Memory B cell (primary cell): Measurements from ENCODE around the gene PIP5K1C.
A peak's percentile ranks its signal among the peaks of the same experiment; 100 is the strongest.

Experiments
- ATAC-seq: fragments of 150-1000 bp; cut with Tn5 transposase; 2 replicates; pipeline ENCODE4 v1.10.0; 2021; ENCODE audit warnings: low read depth, mild to moderate bottlenecking, moderate library complexity
- DNase-seq, 2 donors: peaks; one replicate each; pipeline ENCODE4 v3.0.0; 2022; ENCODE audit warnings: low spot score in 2 of 2
- H3K27ac Mint-ChIP-seq: one replicate; pipeline ENCODE4 v1.8.0; 2022; ENCODE audit warnings: mild to moderate bottlenecking, moderate library complexity, mixed read lengths
- H3K27me3 Mint-ChIP-seq: one replicate; pipeline ENCODE4 v1.8.0; 2022; ENCODE audit warnings: mixed read lengths
- H3K36me3 Mint-ChIP-seq: one replicate; pipeline ENCODE4 v1.8.0; 2022; ENCODE audit warnings: mild to moderate bottlenecking, mixed read lengths
- H3K4me1 Mint-ChIP-seq: one replicate; pipeline ENCODE4 v1.8.0; 2022; ENCODE audit warnings: mixed read lengths
- H3K4me3 Mint-ChIP-seq: one replicate; pipeline ENCODE4 v1.8.0; 2022; ENCODE audit warnings: mild to moderate bottlenecking, moderate library complexity, mixed read lengths
- H3K9me3 Mint-ChIP-seq: one replicate; pipeline ENCODE4 v1.8.0; 2022; ENCODE audit warnings: mixed read lengths

PIP5K1C gene

DNA sequence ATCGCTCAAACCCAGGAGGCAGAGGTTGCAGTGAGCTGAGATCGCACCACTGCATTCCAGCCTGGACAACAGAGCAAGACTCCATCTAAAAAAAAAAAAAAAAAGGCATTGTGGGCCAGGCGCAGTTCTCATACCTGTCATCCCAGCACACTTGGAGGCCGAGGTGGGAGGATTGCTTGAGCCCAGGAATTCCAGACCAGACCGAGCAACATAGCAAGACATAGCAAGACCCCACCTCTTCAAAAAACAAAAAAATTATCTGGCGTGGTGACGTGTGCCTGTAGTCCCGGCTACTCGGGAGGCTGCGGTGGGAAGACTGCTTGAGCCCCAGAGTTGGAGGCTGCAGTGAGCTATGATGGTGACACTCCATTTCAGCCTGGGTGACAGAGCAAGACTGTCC is 18.0 kb downstream of the PIP5K1C start:
- H3K27me3 Mint-ChIP-seq = no peaks in the 10 kb centered on the region
- ATAC-seq (no peak), DNase-seq (no peak)
- H3K9me3 Mint-ChIP-seq = no peaks in the 10 kb centered on the region
- H3K4me1 Mint-ChIP-seq = peaks cover 24% of the 10 kb centered on the region
- no peak overlapping the region for H3K27ac Mint-ChIP-seq
- peaks cover 9% of the 10 kb centered on the region for H3K36me3 Mint-ChIP-seq
- H3K4me3 Mint-ChIP-seq = no peak overlapping the region

DNA sequence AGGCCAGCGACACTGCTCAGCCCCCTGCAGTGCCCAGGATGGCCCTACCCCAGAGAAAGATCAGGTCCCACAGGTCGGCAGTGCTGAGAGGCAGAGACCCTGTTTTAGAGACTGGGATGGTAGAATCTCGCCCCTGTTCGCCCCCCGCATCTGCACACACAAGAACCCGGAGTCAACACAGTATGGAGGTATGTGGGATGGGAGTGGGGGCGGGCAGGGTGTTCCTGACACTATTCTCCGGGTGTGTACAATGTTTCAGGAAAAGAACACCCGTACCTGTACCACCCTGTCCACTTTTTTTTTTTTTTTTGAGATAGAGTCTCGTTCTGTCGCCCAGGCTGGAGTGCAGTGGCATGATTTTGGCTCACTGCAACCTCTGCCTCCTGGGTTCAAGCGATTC is 19.3 kb downstream of the PIP5K1C start:
- Mint-ChIP-seq H3K27ac (no peak overlapping the region), H3K4me1 (peaks cover 21% of the 10 kb centered on the region), H3K9me3 (no peaks in the 10 kb centered on the region), H3K36me3 (peaks cover 11% of the 10 kb centered on the region), H3K27me3 (no peaks in the 10 kb centered on the region), H3K4me3 (no peak overlapping the region)
- ATAC-seq = no peak
- DNase-seq = no peak

DNA sequence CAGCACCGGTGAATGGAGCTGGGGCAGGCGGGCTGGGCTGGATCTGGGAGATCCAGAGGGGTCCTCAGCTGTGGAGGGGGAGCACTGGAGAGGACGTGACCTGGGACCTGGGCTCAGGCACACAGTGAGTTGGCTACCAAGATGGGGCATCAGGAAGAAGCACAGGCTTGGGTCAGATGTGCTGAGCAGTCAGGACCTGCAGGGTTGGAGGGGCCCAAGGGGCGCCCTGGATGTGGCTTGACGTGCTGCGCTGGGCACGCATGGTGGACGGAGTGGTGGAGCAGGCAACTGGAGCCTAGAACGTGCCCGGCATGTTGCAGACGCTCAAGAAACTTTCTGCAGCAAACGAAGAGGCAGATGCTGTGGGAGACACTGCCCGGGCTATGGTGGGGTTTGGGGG is 20.7 kb downstream of the PIP5K1C start:
- Mint-ChIP-seq H3K27ac (no peak overlapping the region), H3K9me3 (no peaks in the 10 kb centered on the region), H3K4me1 (peaks cover 23% of the 10 kb centered on the region), H3K27me3 (no peaks in the 10 kb centered on the region), H3K4me3 (no peak overlapping the region), H3K36me3 (peaks cover 13% of the 10 kb centered on the region)
- DNase-seq (no peak), ATAC-seq (no peak)

DNA sequence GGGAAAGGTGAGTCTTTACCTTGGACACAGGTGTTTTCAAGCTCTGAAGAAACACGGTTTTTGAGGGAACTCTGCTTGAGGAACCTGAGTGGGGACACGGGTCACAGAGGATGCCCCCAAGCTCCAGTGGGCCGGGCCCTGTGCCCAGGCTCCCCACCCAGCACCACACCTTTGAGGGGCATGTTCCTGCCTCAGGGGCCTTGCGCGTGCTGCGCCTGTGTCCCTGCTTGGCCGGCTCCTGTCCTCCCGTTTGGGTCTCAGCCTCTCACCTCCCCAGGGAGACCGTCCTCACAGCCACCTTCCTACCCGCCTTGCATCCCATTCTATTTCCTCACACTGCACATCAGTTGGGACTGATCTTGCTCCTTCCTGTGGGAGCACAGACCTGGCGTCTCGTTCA is 21.1 kb downstream of the PIP5K1C start:
- ATAC-seq (no peak), DNase-seq (no peak)
- H3K36me3 Mint-ChIP-seq = peaks cover 14% of the 10 kb centered on the region
- H3K9me3 Mint-ChIP-seq = no peaks in the 10 kb centered on the region
- H3K4me3 Mint-ChIP-seq = no peak overlapping the region
- H3K27ac Mint-ChIP-seq = no peak overlapping the region
- peaks cover 22% of the 10 kb centered on the region for H3K4me1 Mint-ChIP-seq
- no peaks in the 10 kb centered on the region for H3K27me3 Mint-ChIP-seq

DNA sequence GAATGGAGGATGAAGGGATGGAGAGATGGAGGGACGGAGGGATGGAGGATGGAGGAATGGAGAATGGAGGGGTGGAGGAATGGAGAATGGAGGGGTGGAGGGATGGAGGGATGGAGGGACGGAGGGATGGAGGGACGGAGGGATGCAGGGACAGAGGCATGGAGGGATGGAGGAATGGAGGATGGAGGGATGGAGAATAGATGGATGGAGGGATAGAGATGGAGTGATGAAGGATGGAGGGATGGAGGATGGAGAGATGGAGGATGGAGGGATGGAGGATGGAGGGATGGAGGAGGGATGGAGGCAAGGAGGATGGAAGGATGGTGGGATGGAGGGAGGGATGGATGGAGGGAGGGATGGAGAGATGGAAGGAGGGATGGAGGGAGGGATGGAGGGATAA is 22.1 kb downstream of the PIP5K1C start:
- Mint-ChIP-seq H3K9me3 (no peaks in the 10 kb centered on the region), H3K27ac (no peak overlapping the region), H3K4me3 (no peak overlapping the region), H3K27me3 (no peaks in the 10 kb centered on the region), H3K4me1 (peaks cover 15% of the 10 kb centered on the region), H3K36me3 (peaks cover 15% of the 10 kb centered on the region)
- ATAC-seq (no peak), DNase-seq (no peak)

DNA sequence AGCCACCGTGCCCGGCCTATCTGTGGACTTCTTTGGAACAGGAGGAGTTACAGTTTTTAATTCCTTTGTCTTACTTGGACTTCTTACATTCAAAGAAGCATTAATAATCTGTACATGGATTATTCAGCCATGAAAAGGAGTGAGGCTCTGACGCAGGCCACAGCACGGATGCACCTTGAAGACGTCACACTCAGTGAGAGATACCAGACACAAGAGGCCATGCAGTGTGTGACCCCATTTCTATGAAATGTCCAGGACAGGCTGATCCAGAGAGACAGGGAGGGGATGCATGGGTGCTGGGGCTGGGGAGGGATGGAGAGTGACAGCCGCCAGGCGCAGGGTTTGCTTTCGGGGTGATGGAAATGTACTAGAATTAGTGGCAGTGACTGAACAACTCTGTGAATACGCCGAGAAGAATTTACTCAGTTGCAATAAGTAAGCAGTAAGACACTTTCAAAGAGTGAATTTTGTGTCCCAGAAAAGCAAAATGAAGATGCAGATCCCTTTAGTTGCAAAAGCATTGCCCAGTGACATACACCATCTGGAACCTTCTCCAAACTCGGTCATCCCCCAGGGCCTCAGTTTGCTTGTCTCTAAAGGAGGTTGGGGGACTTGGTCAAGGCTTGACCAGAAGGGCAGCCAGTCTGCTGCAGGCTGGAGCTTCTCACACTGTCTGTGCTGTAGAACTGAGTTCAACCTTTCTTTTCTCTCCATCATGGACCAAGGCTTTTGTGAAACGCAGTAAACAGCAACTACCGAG is 25.3 kb downstream of the PIP5K1C start:
- Mint-ChIP-seq H3K36me3 (peaks cover 13% of the 10 kb centered on the region), H3K4me3 (no peak overlapping the region), H3K9me3 (no peaks in the 10 kb centered on the region), H3K27ac (no peak overlapping the region), H3K4me1 (peaks cover 23% of the 10 kb centered on the region), H3K27me3 (peaks cover 2% of the 10 kb centered on the region)
- DNase-seq (no peak), ATAC-seq (no peak)

DNA sequence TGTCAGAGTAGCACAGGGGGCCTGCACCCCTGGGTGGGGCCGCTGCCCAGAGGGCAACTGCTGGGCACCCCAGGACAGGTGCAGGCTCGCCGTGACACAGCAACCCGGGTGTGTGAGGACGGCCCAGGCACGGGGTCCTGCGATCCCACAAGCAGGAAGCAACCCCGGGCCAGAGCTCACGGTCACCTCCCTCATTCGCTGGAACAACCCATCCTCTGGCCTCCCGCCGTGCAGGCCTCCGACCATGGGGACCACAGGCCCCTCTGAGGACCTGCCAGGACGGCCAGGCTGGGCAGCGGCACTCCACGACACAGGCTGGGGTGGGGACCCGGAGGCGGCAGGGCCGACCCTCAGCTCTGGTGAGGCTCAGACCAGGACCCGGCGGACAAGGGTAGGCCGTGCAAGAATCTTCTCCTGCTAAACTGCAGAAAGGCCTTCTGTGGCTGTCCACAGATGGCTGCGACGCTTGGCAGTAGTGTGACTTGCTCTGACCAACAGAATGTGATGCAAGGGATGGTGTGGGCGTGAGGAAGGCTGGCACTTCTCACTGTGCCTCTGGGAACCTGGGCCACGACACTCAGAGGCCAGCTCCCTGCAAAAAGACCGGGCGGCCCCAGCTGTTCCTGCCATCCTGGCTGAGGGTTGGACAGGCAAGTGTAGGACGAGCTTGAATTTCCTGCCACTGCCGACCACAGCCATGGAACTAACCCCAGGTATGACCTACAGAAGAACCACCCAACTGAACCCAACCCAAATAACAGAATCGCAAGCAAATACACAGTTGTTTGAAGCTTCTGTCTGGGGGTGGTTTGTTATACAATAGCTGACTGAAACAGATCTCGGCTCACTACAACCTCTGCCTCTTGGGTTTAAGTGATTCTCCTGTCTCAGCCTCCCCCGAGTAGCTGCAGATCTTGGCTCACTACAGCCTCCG is 26.5 kb downstream of the PIP5K1C start:
- peaks cover 2% of the 10 kb centered on the region for H3K27me3 Mint-ChIP-seq
- H3K4me1 Mint-ChIP-seq = peaks cover 18% of the 10 kb centered on the region
- no peak overlapping the region for H3K4me3 Mint-ChIP-seq
- H3K27ac Mint-ChIP-seq = no peak overlapping the region
- peaks cover 8% of the 10 kb centered on the region for H3K36me3 Mint-ChIP-seq
- DNase-seq (no peak), ATAC-seq (no peak)
- H3K9me3 Mint-ChIP-seq = no peaks in the 10 kb centered on the region

DNA sequence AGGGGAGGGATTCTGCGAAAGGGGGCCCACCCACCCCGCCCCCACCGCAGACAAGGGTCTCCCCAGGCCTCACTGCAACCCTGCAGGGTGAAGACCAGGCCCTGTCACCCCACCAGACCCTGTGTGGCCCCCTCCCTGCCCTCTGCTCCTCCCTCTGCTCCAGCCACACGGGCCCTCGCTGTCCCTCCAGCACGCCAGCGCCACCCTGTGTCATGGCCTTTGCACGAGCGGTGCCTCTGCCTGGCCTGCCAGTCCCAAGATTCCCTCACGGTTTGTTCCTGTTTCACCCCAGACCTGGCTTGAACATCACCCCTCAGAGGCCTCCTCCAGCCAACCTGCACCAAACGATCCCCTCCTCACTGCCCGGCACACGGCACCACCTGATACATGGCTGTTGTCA is 27.3 kb downstream of the PIP5K1C start:
- Mint-ChIP-seq H3K4me1 (peaks cover 16% of the 10 kb centered on the region), H3K27ac (no peak overlapping the region), H3K27me3 (peaks cover 2% of the 10 kb centered on the region), H3K9me3 (no peaks in the 10 kb centered on the region), H3K4me3 (no peak overlapping the region), H3K36me3 (peaks cover 8% of the 10 kb centered on the region)
- no peak for ATAC-seq
- no peak for DNase-seq

DNA sequence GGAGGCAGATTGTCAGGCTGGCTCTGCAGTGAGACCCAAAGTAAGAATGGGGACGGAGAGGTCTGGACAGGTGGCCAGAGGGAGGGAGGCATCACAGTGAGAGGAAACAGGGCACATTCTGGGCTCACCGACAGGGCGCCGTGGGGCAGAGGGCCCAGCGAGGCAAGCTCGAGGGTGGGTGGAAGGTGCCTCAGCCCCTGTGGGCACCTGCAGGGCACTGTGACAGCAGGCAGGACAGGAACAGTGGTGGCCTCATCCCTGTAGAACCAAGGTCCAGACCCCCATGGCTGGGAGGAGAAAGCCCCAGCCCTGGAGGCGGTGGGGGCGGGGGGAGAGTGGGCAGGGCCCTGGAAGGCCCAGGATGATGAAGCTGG is 27.7 kb downstream of the PIP5K1C start:
- H3K27ac Mint-ChIP-seq = no peak overlapping the region
- DNase-seq = no peak
- peaks cover 2% of the 10 kb centered on the region for H3K27me3 Mint-ChIP-seq
- H3K4me1 Mint-ChIP-seq = peaks cover 14% of the 10 kb centered on the region
- no peak overlapping the region for H3K4me3 Mint-ChIP-seq
- ATAC-seq = no peak
- H3K36me3 Mint-ChIP-seq = peaks cover 8% of the 10 kb centered on the region
- H3K9me3 Mint-ChIP-seq = no peaks in the 10 kb centered on the region

DNA sequence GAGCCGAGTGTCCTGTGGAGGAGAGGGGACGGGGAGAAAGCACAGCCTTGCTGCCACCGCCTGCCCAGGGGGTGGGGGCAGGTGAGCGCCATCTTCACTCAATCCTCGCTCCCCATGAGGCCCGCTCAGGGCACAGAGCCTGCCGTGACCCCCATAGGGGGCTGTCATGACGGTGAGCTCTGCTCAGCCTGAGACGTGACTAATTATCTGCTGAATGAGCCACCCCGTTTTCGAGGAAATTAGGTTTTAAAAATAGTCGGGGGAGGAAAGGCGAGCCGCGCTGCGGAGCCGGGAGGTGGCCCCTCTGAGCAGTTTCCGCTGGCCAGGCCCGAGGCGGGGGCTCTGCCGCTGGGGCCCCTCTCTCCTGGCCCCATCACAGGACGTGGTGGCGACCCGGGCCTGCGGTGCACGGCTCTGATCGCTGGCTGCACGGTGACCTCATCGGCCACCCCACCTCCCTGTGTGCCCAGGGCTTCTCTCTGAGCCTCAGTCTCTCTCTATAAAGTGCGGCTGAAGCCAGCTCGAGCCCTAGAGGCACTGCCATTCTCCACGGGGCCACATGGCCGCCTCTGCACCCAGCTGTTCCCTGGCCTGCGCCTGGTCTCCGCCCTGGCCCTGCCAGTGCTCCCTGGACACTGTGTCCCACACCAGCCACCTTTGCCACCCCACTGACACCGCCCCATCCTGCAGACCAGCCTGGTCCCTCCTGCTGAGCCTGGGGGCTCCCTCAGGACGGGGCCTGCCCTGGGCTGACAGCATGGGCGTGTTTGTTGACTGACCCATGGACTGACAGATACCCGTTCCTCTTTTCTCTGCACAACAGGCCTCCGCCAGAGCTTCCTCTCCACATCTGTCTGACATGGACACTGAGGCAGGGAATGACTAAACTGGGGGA is 28.3 kb downstream of the PIP5K1C start:
- peaks cover 2% of the 10 kb centered on the region for H3K27me3 Mint-ChIP-seq
- DNase-seq = no peak
- no peak overlapping the region for H3K27ac Mint-ChIP-seq
- no peaks in the 10 kb centered on the region for H3K9me3 Mint-ChIP-seq
- peak; percentile 35 for ATAC-seq
- peaks cover 11% of the 10 kb centered on the region for H3K36me3 Mint-ChIP-seq
- H3K4me1 Mint-ChIP-seq = peaks cover 14% of the 10 kb centered on the region
- peak overlapping the region; percentile 18 for H3K4me3 Mint-ChIP-seq

DNA sequence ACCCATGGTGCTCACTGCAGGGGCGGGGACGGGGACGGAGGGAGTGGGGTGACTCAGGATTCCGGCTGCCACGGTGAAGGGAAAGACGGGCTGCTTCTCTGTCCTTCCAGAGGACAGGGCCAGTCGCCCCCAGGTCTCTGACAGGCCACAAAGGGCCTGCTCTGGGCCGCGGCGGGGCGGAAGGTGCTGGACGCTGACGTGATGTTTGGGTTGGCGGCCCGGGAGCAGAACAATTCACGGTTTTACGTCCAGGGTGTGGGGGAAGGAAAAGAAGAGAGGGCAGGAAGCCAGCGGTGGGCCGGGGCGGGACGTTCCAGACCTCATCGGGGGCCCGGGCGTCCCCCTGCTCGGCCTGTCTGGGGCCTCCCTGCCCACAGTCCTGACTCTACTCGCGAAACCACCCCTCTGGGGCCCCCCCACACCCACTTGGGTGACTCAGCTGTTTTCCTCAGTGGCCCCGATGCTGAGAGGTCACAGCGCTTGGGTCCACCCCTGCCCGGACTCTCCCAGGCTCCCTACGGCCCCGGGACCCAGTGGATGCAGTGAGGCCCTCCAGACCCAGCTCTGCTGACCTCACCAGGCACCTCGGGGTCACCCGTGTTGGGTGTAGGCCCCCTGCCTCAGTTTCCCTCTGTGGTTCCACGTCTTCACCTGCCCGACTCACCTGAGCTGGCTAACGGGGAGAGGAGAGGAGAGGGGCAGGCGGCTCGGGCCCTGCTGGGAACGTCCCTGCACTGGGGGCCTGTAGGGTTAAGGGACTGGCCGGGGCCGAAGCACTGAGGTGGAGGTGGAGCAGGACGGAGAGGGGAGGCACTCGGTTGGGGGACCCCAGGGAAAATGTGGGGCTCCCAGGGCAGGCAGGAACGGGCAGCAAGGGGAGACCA is 29.2 kb downstream of the PIP5K1C start:
- Mint-ChIP-seq H3K4me3 (peak overlapping the region; percentile 71), H3K36me3 (peaks cover 16% of the 10 kb centered on the region), H3K27me3 (peaks cover 2% of the 10 kb centered on the region), H3K9me3 (no peaks in the 10 kb centered on the region), H3K27ac (no peak overlapping the region), H3K4me1 (peaks cover 19% of the 10 kb centered on the region)
- ATAC-seq (peak; percentile 34), DNase-seq (no peak)

DNA sequence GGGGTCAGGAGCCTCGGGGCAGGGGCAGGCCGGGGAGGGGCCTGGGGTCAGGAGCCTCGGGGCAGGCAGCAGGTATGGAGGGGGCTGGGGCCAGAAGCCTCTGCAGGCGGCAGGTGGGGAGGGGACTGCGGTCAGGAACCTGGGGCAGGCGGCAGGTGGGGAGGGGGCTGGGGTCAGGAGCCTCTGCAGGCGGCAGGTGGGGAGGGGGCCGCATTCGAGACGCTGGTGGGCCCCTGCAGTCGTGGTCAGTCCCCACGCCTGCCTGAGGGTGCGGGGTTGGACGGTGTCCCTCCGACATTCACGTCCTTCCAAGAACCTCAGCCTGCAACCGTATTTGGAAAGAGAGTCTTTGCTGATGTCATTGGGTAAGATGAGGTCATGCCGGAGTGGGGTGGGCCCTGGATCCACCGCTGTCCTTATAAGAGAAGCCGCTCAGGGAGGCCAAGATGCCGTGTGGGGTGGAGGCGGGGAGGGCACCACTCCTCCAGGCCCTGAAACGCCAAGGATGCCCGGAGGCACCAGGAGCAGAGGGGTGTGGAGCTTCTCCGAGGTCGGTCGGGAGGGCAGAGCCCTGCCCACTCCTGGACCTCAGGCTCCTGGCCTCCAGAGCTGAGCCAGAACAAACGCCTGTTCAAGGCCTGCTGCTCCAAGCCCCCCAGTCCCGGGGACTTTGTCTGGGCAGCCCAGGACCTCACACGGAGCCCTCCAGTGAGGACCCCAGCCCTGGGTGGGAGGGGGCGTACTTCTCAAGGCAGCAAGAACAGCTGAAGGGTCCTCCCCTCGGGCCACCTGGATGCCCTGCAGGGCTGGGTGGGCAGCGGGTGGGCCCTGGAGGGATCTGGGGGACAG is 30.1 kb downstream of the PIP5K1C start:
- no peak overlapping the region for H3K27ac Mint-ChIP-seq
- DNase-seq = no peak
- no peak for ATAC-seq
- H3K4me3 Mint-ChIP-seq = peak overlapping the region; percentile 71
- H3K9me3 Mint-ChIP-seq = no peaks in the 10 kb centered on the region
- peaks cover 22% of the 10 kb centered on the region for H3K4me1 Mint-ChIP-seq
- H3K36me3 Mint-ChIP-seq = peaks cover 17% of the 10 kb centered on the region
- peaks cover 2% of the 10 kb centered on the region for H3K27me3 Mint-ChIP-seq
